GM10248 (cell line): Measurements from ENCODE around the gene FAM9A.

Experiments
- CTCF ChIA-PET: fragments of 300-600 bp; sonication (Branson Sonifier 250); formaldehyde crosslinking; extraction: SDS; loops from one replicate; lab custom pipeline; 2021; ENCODE audit warnings: antibody characterized with exemption; lab: Yijun Ruan, JAX
- POLR2A ChIA-PET: fragments of 350-650 bp; sonication (Branson Sonifier 250); formaldehyde crosslinking; extraction: SDS; loops from one replicate; lab custom pipeline; 2020; ENCODE audit warnings: antibody characterized with exemption; lab: Yijun Ruan, JAX
- DNase-seq: peaks from one replicate; pipeline ENCODE4 v3.0.0; 2012; ENCODE audit errors: extremely low spot score
- TF ChIP-seq, protein P1 (sequence below): IDR thresholded peaks from 2 replicates; pipeline ENCODE4 v1.5.1; 2012; ENCODE audit warnings: mild to moderate bottlenecking, low read depth; ENCODE audit errors: extremely low read depth, missing control alignments, control extremely low read depth

FAM9A gene

DNA sequence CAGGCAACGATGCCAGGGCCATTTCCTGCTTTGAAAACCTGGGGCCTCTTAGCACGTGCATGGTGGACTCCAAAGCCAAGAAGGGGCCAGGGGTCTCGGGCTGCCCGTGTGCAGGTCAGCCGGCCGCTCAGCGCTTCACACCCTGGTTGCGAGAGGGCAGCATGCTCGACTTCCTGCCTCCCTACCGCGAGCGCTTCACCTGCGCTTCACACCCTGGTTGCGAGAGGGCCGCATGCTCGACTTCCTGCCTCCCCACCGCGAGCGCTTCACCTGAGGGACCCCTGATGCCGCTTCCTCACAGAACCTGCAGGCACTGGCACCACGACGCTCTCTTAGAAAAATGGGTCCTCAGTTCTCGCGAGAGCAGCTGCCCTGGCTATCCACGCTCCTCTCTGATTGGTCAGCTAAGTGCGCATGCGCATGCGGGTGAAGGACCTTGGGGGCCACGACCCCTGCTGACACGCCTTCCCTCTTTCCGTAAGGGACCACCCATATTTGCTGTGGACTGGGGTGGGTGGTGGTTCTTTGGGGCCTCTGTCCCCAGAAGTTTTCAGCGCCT, at the start of gene FAM9A:
Gene FAM9A, minus strand, starts transcription at position 343 of the 559 bp plus-strand sequence. CDS start 1,212 bp downstream, outside the sequence.
- no peak for DNase-seq
- POLR2A ChIA-PET = no interaction called here
- CTCF ChIA-PET = no interaction called here
- TF ChIP-seq, protein P1, sequence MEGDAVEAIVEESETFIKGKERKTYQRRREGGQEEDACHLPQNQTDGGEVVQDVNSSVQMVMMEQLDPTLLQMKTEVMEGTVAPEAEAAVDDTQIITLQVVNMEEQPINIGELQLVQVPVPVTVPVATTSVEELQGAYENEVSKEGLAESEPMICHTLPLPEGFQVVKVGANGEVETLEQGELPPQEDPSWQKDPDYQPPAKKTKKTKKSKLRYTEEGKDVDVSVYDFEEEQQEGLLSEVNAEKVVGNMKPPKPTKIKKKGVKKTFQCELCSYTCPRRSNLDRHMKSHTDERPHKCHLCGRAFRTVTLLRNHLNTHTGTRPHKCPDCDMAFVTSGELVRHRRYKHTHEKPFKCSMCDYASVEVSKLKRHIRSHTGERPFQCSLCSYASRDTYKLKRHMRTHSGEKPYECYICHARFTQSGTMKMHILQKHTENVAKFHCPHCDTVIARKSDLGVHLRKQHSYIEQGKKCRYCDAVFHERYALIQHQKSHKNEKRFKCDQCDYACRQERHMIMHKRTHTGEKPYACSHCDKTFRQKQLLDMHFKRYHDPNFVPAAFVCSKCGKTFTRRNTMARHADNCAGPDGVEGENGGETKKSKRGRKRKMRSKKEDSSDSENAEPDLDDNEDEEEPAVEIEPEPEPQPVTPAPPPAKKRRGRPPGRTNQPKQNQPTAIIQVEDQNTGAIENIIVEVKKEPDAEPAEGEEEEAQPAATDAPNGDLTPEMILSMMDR = no peak

DNA sequence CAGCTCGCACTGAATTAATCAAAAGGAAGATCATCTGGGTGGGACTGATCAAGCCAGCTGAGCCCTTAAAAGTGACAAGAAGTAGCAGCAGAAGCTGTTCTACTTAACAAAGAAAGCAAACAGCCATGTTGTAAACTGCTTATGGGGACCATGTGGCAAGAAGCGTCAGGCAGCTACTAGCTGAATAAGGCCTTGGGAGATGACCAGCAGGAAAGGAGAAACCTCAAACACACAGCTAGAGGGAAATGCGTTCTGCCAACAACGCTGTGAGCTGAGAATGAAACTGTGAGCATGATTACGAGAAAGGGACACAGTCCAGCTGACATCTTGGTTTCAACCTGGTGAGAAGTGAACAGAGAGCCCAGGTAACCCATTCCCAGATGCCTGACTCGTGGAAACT, 49.3 kb upstream of the FAM9A start:
- TF ChIP-seq, protein P1 = no peak
- CTCF ChIA-PET = no interaction called here
- POLR2A ChIA-PET = no interaction called here

DNA sequence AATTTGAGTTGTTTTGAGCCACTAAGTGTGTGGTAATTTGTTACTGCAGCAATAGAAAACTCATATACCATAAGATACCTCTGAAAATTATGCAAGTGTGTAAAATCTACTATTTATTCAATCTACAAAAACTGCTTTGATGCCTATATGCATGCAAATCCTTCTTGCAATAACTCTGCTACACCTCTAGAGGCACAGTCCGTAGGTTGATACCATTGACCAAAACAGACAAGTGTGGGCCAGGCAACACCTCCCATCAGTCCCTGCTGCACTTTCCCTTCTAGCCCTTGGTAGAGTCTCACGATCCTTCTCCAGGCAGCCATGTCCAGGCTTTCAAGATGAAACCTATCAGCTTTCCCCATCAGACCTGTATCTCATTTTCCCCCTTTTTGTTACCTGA, 48.8 kb upstream of the FAM9A start:
- DNase-seq = no peak
- ChIA-PET CTCF (interaction anchor here (1.1 kb wide), 1 partner anchor 29 kb away, joined by 3 read pairs; no protein-coding TSS in a partner anchor), POLR2A (no interaction called here)
- TF ChIP-seq, protein P1 = no peak

More for the DNA sequence above, 49.3 kb upstream of the FAM9A start:
- no peak for DNase-seq

DNA sequence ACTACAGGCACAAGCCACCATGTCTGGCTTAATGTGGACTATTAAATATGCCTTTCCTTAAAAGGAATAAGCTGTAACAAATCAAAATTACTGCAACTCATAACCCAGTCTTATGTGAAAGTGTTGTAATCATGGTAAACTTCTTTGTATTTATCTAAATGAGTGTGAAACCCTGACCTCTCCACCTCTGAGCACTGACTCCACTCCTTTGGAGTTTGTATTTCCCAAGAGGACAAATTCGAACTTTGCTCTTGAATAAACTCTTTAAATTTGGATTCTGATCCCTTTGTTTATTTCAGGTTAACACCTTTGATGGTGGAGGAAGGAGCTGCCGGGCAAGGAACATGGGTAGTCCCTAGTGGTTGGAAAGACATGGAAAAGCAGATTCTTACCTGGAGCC, 48.3 kb upstream of the FAM9A start:
- DNase-seq = no peak
- TF ChIP-seq, protein P1 = no peak
- CTCF ChIA-PET = interaction anchor here (1.1 kb wide), 1 partner anchor 30 kb away, joined by 3 read pairs; no protein-coding TSS in a partner anchor
- POLR2A ChIA-PET = no interaction called here

DNA sequence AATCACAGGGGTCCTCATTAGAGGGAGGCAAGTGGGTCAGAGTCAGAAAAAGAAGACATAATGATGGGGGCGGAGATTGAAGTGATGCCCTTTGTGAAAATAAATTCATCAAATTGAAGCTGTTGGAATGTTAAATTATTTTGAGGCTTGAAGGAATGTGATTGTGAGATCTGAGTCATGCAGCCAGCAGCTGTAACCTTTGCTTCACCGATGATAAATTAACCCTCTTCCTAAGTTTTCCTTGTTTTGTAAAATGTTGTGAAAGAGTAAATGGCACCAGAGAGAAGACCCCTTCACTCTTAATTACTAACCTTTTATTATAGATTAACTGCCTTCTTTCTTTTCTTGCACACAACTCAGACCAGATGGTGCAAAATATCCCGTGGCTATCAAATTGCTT, 47.7 kb upstream of the FAM9A start:
- ChIA-PET CTCF (interaction anchor here (1.1 kb wide), 1 partner anchor 30 kb away, joined by 3 read pairs; no protein-coding TSS in a partner anchor), POLR2A (no interaction called here)
- TF ChIP-seq, protein P1 = no peak

DNA sequence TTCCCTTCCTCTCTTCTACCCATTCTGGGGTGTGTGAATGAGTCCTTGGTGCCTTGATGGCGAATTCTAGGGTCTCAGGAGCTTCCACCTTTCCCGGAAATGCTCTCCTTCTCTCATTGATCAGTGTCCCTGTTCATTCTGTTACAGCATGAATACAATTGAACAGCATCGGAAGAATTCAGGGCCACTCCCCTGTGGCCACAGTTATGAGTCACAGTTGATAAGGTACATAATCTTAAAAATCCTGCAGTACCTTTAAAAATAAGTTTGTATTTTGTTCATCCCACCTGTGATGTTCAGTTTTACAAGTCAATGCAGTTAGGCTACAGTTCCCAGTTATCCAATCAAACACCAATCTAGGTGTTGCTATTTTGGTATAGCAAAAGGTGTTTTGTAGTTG, 47.3 kb upstream of the FAM9A start:
- CTCF ChIA-PET = no interaction called here
- TF ChIP-seq, protein P1 = no peak
- DNase-seq = no peak
- POLR2A ChIA-PET = no interaction called here

More for the DNA sequence above, 47.7 kb upstream of the FAM9A start:
- no peak for DNase-seq
